Right kidney (tissue), 1 donor: ENCODE measurements around the gene GPR152.
"Not testable (repeated sequence)": the region's sequence is repeated elsewhere in the genome, so short reads cannot be mapped to it uniquely, and the experiment has no call there.

ENCODE experiments used
- DNase-seq: peaks from one replicate; pipeline ENCODE4 v3.0.0-alpha.2; 2016

GPR152 gene

GRCh38 chr11:67465530-67465929 is 13.0 kb upstream of the GPR152 start:
- not testable (repeated sequence) for DNase-seq

- DNase-seq, result no peak
Observed at GRCh38 chr11:67465189-67465510, 12.6 kb upstream of the GPR152 start.

GRCh38 chr11:67464411-67465188 is 12.1 kb upstream of the GPR152 start:
- DNase-seq, result peak; percentile 76

- DNase-seq, result no peak
Observed at GRCh38 chr11:67463680-67464410, 11.3 kb upstream of the GPR152 start.

- DNase-seq, result no peak
Observed at GRCh38 chr11:67463186-67463585, 10.7 kb upstream of the GPR152 start.

- DNase-seq, result no peak
Observed at GRCh38 chr11:67458266-67458665, 5.7 kb upstream of the GPR152 start.

GRCh38 chr11:67457453-67457852 is 4.9 kb upstream of the GPR152 start:
- DNase-seq, result no peak

GRCh38 chr11:67456068-67456705 is 3.7 kb upstream of the GPR152 start:
- DNase-seq, result no peak

GRCh38 chr11:67455054-67455453 is 2.5 kb upstream of the GPR152 start, which contains the start of gene CABP4:
TSS of gene CABP4 (plus strand) at chr11:67455354. CDS start at chr11:67455424, 70 bp downstream.
- DNase-seq, result no peak

- no peak for DNase-seq
Observed at GRCh38 chr11:67453816-67454732, 1.5 kb upstream of the GPR152 start.

GRCh38 chr11:67451658-67451976 is 912 bp downstream of the GPR152 start:
- DNase-seq, result no peak

GRCh38 chr11:67450796-67451657 is 1.5 kb downstream of the GPR152 start:
- DNase-seq, result no peak

- no peak for DNase-seq
Observed at GRCh38 chr11:67449116-67449844, 3.2 kb downstream of the GPR152 start.

- no peak for DNase-seq
Observed at GRCh38 chr11:67448220-67448609, 4.3 kb downstream of the GPR152 start.

- DNase-seq, result no peak
Observed at GRCh38 chr11:67445515-67445914, 7.0 kb downstream of the GPR152 start.

- peak; percentile 45 for DNase-seq
Observed at GRCh38 chr11:67442504-67443404, 9.8 kb downstream of the GPR152 start.

- no peak for DNase-seq
Observed at GRCh38 chr11:67441731-67442351, 10.7 kb downstream of the GPR152 start.

- no peak for DNase-seq
Observed at GRCh38 chr11:67441098-67441563, 11.4 kb downstream of the GPR152 start.
